Measurements from ENCODE around the gene CNOT3. TPM values are rescaled to one million over a fixed set of nuclear protein-coding genes. Genes with fewer than 3 reads are reported as not detected.

CNOT3 gene
- total RNA-seq, 1 donor from 2014 or later, result 53.2 TPM

DNA sequence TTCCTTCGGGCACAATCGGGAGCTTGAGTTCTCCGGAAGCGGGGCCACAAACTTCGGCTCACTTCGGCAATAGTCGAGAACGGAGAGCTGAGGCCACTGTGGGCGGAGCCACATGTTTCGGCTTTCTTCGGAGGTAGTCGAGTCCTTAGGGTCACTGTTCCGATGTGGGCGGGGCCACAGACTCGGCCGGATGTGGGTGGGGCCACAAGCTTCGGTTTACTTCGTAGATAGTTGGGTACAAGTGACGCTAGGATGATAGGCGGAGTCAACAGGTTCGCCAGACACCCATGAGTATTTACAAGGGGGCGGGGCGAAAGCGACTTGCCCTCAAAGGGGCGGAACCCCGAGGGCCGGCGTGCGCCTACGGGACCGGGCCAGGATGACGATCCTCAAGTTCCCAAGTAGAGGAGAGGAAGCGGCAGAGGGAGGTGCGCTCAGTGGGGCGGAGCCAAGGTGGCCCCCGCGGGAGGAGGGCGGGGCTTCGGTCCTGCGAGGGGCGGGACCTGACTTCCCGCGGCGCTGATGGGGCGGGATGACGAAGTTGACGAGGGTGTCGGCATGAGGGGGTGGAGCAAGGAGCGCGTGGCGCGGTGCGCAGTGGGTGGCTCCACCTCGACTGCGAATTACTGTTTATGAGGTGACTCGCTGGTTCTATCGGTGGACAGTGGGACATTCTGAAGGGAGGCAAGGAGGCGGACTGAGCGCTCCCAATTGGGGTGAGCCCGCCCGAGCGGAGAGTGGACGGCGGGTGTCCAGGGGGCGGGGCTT lies 52.4 kb downstream of the CNOT3 start:
- TF ChIP-seq CTCF (IDR thresholded peaks at IDR 0.05), result no peak
- H3K27ac Mint-ChIP-seq, result peak overlapping the region; percentile 98
- intact Hi-C loops (cut with micrococcal nuclease), result loop anchor here (1.0 kb wide), 8 partner anchors 10 to 323 kb away; partner anchors contain the start of genes CNOT3, LENG1, MYADM and NDUFA3

GRCh38 chr19:54190503-54191010 lies 53.0 kb downstream of the CNOT3 start:
- Mint-ChIP-seq H3K4me1 (peaks cover 35% of the 10 kb centered on the region), H3K9me3 (no peaks in the 10 kb centered on the region), H3K4me3 (peak overlapping the region; percentile 90), H3K27ac (peak overlapping the region; percentile 98), H3K36me3 (ENCODE audit: low read depth) (peaks cover 37% of the 10 kb centered on the region), H3K27me3 (no peaks in the 10 kb centered on the region)
- TF ChIP-seq CTCF (IDR thresholded peaks at IDR 0.05), result no peak
- DNase-seq (peak; percentile 99), ATAC-seq (ENCODE audit: low read depth) (peak; percentile 59)
- ChIA-PET CTCF (interaction anchor here (2.2 kb wide), 1 partner anchor 23 kb away, joined by 13 read pairs; no protein-coding TSS in a partner anchor), POLR2A (interaction anchor here (0.6 to 7.7 kb wide), 14 partner anchors 10 to 1929 kb away, joined by 3 to 244 read pairs (median 10); partner anchors contain the start of genes CNOT3, LENG1, LENG8 and LENG9)
- intact Hi-C loops (cut with micrococcal nuclease), result loop anchor here (1.0 kb wide), 7 partner anchors 10 to 323 kb away; partner anchors contain the start of genes CNOT3, LENG1, MYADM and NDUFA3

More for the DNA sequence above, 52.4 kb downstream of the CNOT3 start:
- no peaks in the 10 kb centered on the region for H3K9me3 Mint-ChIP-seq
- H3K27me3 Mint-ChIP-seq, result no peaks in the 10 kb centered on the region
- H3K4me1 Mint-ChIP-seq, result peaks cover 35% of the 10 kb centered on the region
- ChIA-PET CTCF (interaction anchor here (0.6 to 2.2 kb wide), 12 partner anchors 9 to 209 kb away, joined by 3 to 13 read pairs (median 4); partner anchors contain the start of genes CNOT3 and TMC4), POLR2A (interaction anchor here (0.6 to 7.7 kb wide), 24 partner anchors 10 to 1931 kb away, joined by 3 to 244 read pairs (median 6); partner anchors contain the start of genes CNOT3, LENG1, LENG8 and LENG9)
- H3K4me3 Mint-ChIP-seq, result peak overlapping the region; percentile 90
- ATAC-seq (ENCODE audit: low read depth) (peak; percentile 57), DNase-seq (peak; percentile 99)
- peaks cover 32% of the 10 kb centered on the region for H3K36me3 Mint-ChIP-seq (ENCODE audit: low read depth)

GRCh38 chr19:54191011-54191810 lies 53.6 kb downstream of the CNOT3 start, which contains the start of gene TSEN34:
Gene TSEN34, plus strand, starts transcription at chr19:54191308. Its CDS starts 57 bp downstream, at chr19:54191365.
- Mint-ChIP-seq H3K27ac (peak within 1 kb of the TSS; percentile 98), H3K4me3 (peak within 1 kb of the TSS; percentile 90), H3K4me1 (peaks cover 35% of the 10 kb centered on the region), H3K9me3 (no peaks in the 10 kb centered on the region), H3K27me3 (no peaks in the 10 kb centered on the region), H3K36me3 (ENCODE audit: low read depth) (peaks cover 38% of the 10 kb centered on the region)
- ATAC-seq (ENCODE audit: low read depth), result peak; percentile 28
- peak; percentile 94 for DNase-seq
- CTCF ChIA-PET, result interaction anchor here (2.2 kb wide), 1 partner anchor 24 kb away, joined by 13 read pairs; no protein-coding TSS in a partner anchor
- no peak for TF ChIP-seq CTCF (IDR thresholded peaks at IDR 0.05)
- POLR2A ChIA-PET, result interaction anchor here (0.6 to 7.7 kb wide), 11 partner anchors 9 to 1929 kb away, joined by 3 to 244 read pairs (median 12); partner anchors contain the start of genes CNOT3, LENG1, LENG8 and LENG9
- intact Hi-C loops (cut with micrococcal nuclease), result no loop called here

DNA sequence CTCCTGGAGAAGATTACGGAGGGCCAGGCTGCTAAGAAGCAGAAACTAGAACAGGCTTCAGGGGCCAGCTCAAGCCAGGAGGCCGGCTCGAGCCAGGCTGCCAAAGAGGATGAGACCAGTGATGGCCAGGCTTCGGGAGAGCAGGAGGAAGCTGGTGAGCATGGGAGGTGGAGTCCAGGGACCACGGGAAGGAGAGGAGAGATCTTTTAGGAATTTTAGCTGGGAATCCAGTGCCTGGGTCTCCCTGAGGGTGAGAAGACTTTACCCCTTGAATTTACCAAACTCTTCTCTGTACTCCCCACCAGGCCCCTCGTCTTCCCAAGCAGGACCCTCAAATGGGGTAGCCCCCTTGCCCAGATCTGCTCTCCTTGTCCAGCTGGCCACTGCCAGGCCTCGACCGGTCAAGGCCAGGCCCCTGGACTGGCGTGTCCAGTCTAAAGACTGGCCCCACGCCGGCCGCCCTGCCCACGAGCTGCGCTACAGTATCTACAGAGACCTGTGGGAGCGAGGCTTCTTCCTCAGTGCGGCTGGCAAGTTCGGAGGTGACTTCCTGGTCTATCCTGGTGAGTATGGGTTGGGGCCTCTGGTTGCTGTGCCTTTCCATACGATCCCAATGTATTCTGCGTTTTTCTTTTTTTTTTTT lies 54.4 kb downstream of the CNOT3 start:
- no peaks in the 10 kb centered on the region for H3K9me3 Mint-ChIP-seq
- peak overlapping the region; percentile 78 for H3K27ac Mint-ChIP-seq
- POLR2A ChIA-PET, result interaction anchor here (0.7 to 7.7 kb wide), 7 partner anchors 8 to 257 kb away, joined by 3 to 244 read pairs (median 55); partner anchors contain the start of genes CNOT3, LENG1, LENG8 and PRPF31
- no peak for TF ChIP-seq CTCF (IDR thresholded peaks at IDR 0.05)
- no peak for ATAC-seq (ENCODE audit: low read depth)
- H3K4me1 Mint-ChIP-seq, result peaks cover 35% of the 10 kb centered on the region
- DNase-seq, result no peak
- intact Hi-C loops (cut with micrococcal nuclease), result no loop called here
- peak overlapping the region; percentile 90 for H3K4me3 Mint-ChIP-seq
- no peaks in the 10 kb centered on the region for H3K27me3 Mint-ChIP-seq
- H3K36me3 Mint-ChIP-seq (ENCODE audit: low read depth), result peaks cover 35% of the 10 kb centered on the region
- CTCF ChIA-PET, result no interaction called here
